CD8-positive, alpha-beta memory T cell (primary cell): Measurements from ENCODE around the gene EPPIN. TPM values are rescaled to one million over a fixed set of nuclear protein-coding genes. Genes with fewer than 3 reads are reported as not detected.

Experiments
- CTCF ChIA-PET: fragments of 350-600 bp; sonication (Branson Sonifier 250); formaldehyde crosslinking; loops from one replicate; lab custom pipeline; 2021; ENCODE audit warnings: antibody characterized with exemption; lab: Charles Lee
- POLR2A ChIA-PET: fragments of 350-600 bp; sonication (Branson Sonifier 250); formaldehyde crosslinking; loops from one replicate; lab custom pipeline; 2021; ENCODE audit warnings: antibody characterized with exemption; lab: Charles Lee
- DNase-seq, 5 donors: peaks; one replicate each; pipeline versions ENCODE4 v3.0.0 to v3.0.0-alpha.2; 2020 to 2022; ENCODE audit warnings: mixed read lengths in 1 of 5
- H3K27ac ChIP-seq: one replicate; pipeline ENCODE4 v1.7.0; 2013; ENCODE audit warnings: low read depth, mild to moderate bottlenecking, low read length, moderate library complexity
- H3K27me3 ChIP-seq: 2 replicates; pipeline ENCODE4 v1.7.0; 2013; ENCODE audit warnings: low read length, mild to moderate bottlenecking; ENCODE audit not compliant: insufficient read depth, poor library complexity, severe bottlenecking
- H3K36me3 ChIP-seq: 2 replicates; pipeline ENCODE4 v1.7.0; 2013; ENCODE audit warnings: mild to moderate bottlenecking, low read length, moderate library complexity; ENCODE audit not compliant: insufficient read depth
- H3K4me1 ChIP-seq: 2 replicates; pipeline ENCODE4 v1.7.0; 2013; ENCODE audit warnings: mild to moderate bottlenecking, low read length, moderate library complexity; ENCODE audit not compliant: insufficient read depth
- H3K4me3 ChIP-seq: 2 replicates; pipeline ENCODE4 v1.7.0; 2013; ENCODE audit warnings: mild to moderate bottlenecking, low read length
- H3K9me3 ChIP-seq: 2 replicates; pipeline ENCODE4 v1.7.0; 2013; ENCODE audit warnings: mild to moderate bottlenecking, low read length
- H3K27ac Mint-ChIP-seq, 8 donors: one replicate each; pipeline ENCODE4 v1.8.0; 2020 to 2021; ENCODE audit warnings: mixed read lengths in 8 of 8, mild to moderate bottlenecking in 6 of 8, inconsistent platforms in 3 of 8, moderate library complexity in 3 of 8
- H3K27me3 Mint-ChIP-seq, 2 donors: one replicate each; pipeline ENCODE4 v1.8.0; 2020 to 2021; ENCODE audit warnings: mixed read lengths in 2 of 2, mild to moderate bottlenecking in 1 of 2, moderate library complexity in 1 of 2
- H3K36me3 Mint-ChIP-seq, 3 donors: one replicate each; pipeline ENCODE4 v1.8.0; 2020 to 2021; ENCODE audit warnings: mixed read lengths in 3 of 3, inconsistent platforms in 1 of 3, mild to moderate bottlenecking in 1 of 3
- H3K4me1 Mint-ChIP-seq, 3 donors: one replicate each; pipeline ENCODE4 v1.8.0; 2020 to 2021; ENCODE audit warnings: mixed read lengths in 3 of 3, inconsistent platforms in 1 of 3, mild to moderate bottlenecking in 1 of 3
- H3K4me3 Mint-ChIP-seq, 7 donors: one replicate each; pipeline ENCODE4 v1.8.0; 2020 to 2021; ENCODE audit warnings: mixed read lengths in 7 of 7, mild to moderate bottlenecking in 6 of 7, moderate library complexity in 4 of 7, inconsistent platforms in 2 of 7
- H3K9me3 Mint-ChIP-seq, 5 donors: one replicate each; pipeline ENCODE4 v1.8.0; 2020 to 2022; ENCODE audit warnings: mixed read lengths in 5 of 5, mild to moderate bottlenecking in 3 of 5, moderate library complexity in 2 of 5, inconsistent platforms in 1 of 5
- polyA plus RNA-seq: library from polyadenylated mRNA; unstranded; fragments of 300-500 nt; fragmentation: Illumina TruSeq; gene quantifications from one replicate; pipeline ENCODE4 v1.2.3, GENCODE V29; 2021
- total RNA-seq, 2 experiments: library from RNA; stranded (reverse); gene quantifications; one replicate each; pipeline ENCODE4 v1.2.3, GENCODE V29; 2021

EPPIN gene
- total and polyA plus RNA-seq, 3 experiments from 2014 or later, result not detected

DNA sequence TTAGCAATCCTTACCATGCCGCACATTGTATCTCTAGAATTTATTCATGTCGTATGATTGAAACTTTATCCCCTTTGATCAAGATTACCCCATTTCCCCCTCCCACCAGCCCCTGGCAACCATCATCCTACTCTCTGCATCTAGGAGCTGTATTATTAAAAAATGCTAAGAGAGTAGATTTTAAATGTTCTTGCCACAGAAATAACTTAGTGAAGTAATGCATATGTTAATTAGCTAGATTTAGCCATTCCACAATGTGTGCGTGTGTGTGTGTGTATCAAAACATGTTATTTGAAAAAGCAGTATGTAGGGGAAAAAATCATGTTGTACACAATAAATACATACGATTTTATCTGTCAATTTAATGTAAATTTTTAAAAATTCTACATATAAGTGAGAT lies 19.9 kb downstream of the EPPIN start:
- POLR2A ChIA-PET, result no interaction called here

DNA sequence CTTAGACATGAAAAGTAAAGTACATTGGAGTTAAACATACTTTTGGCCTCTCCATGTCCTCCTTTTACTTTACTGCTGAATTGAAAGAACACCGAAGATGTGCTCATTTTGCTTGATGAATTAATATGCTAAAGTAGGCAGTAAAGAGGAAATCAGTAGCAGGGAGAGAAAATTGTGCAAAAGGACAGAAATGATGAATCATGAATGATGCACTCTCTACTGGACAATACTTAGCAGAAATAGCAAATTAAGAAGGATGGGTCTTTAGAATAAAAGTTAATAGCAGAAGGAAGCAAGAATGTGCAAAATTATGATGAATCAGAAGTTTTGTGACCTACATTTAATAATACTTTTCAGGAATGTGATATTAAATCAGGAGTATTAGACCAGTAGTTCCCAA lies 23.4 kb downstream of the EPPIN start:
- peaks cover 0 to 2% (median 0%) of the 10 kb centered on the region in 5 donors for H3K9me3 Mint-ChIP-seq
- CTCF ChIA-PET, result no interaction called here
- H3K27ac Mint-ChIP-seq, result no peak overlapping the region
- Histone ChIP-seq H3K9me3 (no peaks in the 10 kb centered on the region), H3K27ac (no peak overlapping the region), H3K36me3 (no peaks in the 10 kb centered on the region), H3K4me1 (no peaks in the 10 kb centered on the region), H3K4me3 (no peak overlapping the region), H3K27me3 (no peaks in the 10 kb centered on the region)
- no peak overlapping the region for H3K4me3 Mint-ChIP-seq
- H3K36me3 Mint-ChIP-seq, result no peaks in the 10 kb centered on the region
- POLR2A ChIA-PET, result no interaction called here
- DNase-seq, result no peak
- peaks cover 14 to 73% of the 10 kb centered on the region in 2 donors for H3K27me3 Mint-ChIP-seq
- no peaks in the 10 kb centered on the region for H3K4me1 Mint-ChIP-seq

More for the DNA sequence above, 19.9 kb downstream of the EPPIN start:
- H3K27ac Mint-ChIP-seq, result no peak overlapping the region
- no peaks in the 10 kb centered on the region for H3K36me3 Mint-ChIP-seq
- H3K27me3 Mint-ChIP-seq, result peaks cover 14 to 70% of the 10 kb centered on the region in 2 donors
- no peaks in the 10 kb centered on the region for H3K4me1 ChIP-seq
- H3K4me3 ChIP-seq, result no peak overlapping the region
- H3K4me1 Mint-ChIP-seq, result no peaks in the 10 kb centered on the region
- H3K9me3 ChIP-seq, result no peaks in the 10 kb centered on the region
- no peaks in the 10 kb centered on the region for H3K27me3 ChIP-seq
- CTCF ChIA-PET, result no interaction called here
- H3K9me3 Mint-ChIP-seq, result no peaks in the 10 kb centered on the region
- H3K27ac ChIP-seq, result no peak overlapping the region
- H3K4me3 Mint-ChIP-seq, result no peak overlapping the region
- no peaks in the 10 kb centered on the region for H3K36me3 ChIP-seq
- no peak for DNase-seq

DNA sequence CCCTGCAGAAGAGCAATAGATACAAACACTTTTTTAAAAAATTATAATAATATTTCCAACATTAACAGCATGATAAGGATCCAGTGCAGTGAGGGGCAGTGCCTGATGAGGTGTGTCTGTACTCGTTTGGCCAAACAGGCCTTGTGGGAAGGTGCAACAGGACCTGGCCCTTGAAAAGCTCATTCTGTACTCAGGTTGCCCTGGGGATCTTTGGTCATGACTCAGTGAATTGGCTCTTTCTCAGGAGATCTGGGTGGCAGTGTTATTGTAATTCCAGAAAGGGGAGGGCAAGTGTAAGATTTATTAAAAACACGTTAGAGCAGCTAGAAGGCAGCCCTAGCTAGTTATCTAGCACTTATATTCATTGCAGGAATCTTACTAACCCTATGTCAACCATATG lies 28.9 kb downstream of the EPPIN start:
- DNase-seq, result no peak
- H3K27me3 ChIP-seq, result no peaks in the 10 kb centered on the region
- peaks cover 0 to 2% (median 0%) of the 10 kb centered on the region in 5 donors for H3K9me3 Mint-ChIP-seq
- H3K4me3 ChIP-seq, result no peak overlapping the region
- H3K4me1 ChIP-seq, result no peaks in the 10 kb centered on the region
- H3K27ac Mint-ChIP-seq, result no peak overlapping the region
- CTCF ChIA-PET, result no interaction called here
- no peak overlapping the region for H3K4me3 Mint-ChIP-seq
- no peaks in the 10 kb centered on the region for H3K4me1 Mint-ChIP-seq
- POLR2A ChIA-PET, result no interaction called here
- H3K27ac ChIP-seq, result no peak overlapping the region
- peaks cover 6 to 52% of the 10 kb centered on the region in 2 donors for H3K27me3 Mint-ChIP-seq
- no peaks in the 10 kb centered on the region for H3K36me3 ChIP-seq
- H3K9me3 ChIP-seq, result no peaks in the 10 kb centered on the region
- H3K36me3 Mint-ChIP-seq, result no peaks in the 10 kb centered on the region

DNA sequence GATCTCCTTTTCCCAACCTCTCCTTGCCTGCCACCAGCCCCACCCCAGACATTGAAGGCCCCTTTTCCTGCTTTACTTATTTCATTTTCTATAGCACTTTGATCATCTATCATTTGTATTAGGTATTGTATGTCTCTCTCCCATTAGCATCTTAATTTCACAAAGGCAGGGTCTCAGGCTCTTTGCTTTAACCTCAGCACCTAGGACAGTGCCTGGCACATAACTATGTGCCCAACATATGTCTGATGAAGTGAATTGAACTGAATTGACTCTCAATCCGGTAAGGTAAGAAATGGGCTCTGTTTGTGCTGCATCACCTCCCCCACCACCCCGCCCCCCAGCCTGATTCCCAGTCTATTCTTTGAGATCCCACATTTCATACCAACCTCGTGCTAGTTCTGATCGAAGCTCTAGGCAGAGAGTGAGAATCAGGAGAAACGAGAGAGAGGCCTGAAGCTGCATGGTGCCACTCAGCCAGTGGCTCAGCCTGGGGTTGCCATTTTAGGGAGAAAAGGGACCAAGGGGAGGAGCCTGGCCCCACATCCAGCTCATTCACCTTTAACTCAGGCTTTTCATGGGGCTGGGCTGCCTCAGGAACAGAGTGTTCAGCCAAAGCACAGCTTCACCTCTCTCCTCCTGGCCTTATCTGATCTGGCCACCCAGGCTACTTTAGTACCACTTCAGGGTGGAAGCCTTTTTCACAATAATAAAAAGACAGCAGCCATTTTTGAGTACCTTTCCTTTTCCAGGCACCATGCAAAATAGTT lies 31.9 kb downstream of the EPPIN start, which contains the start of gene SPINT3:
Gene SPINT3 (minus strand): TSS at position 476 of the 767 bp plus-strand sequence. CDS start 14 bp downstream, at position 462.
- Histone ChIP-seq H3K36me3 (no peaks in the 10 kb centered on the region), H3K27me3 (no peaks in the 10 kb centered on the region), H3K4me3 (no peak within 1 kb of the TSS), H3K27ac (no peak within 1 kb of the TSS), H3K9me3 (no peaks in the 10 kb centered on the region), H3K4me1 (no peaks in the 10 kb centered on the region)
- Mint-ChIP-seq H3K36me3 (no peaks in the 10 kb centered on the region), H3K4me1 (no peaks in the 10 kb centered on the region), H3K9me3 (no peaks in the 10 kb centered on the region), H3K27me3 (peaks cover 4 to 40% of the 10 kb centered on the region in 2 donors), H3K27ac (peak within 1 kb of the TSS in 1 of 8 donors; percentile 67), H3K4me3 (no peak within 1 kb of the TSS)
- no peak for DNase-seq
- POLR2A ChIA-PET, result no interaction called here
- CTCF ChIA-PET, result no interaction called here

DNA sequence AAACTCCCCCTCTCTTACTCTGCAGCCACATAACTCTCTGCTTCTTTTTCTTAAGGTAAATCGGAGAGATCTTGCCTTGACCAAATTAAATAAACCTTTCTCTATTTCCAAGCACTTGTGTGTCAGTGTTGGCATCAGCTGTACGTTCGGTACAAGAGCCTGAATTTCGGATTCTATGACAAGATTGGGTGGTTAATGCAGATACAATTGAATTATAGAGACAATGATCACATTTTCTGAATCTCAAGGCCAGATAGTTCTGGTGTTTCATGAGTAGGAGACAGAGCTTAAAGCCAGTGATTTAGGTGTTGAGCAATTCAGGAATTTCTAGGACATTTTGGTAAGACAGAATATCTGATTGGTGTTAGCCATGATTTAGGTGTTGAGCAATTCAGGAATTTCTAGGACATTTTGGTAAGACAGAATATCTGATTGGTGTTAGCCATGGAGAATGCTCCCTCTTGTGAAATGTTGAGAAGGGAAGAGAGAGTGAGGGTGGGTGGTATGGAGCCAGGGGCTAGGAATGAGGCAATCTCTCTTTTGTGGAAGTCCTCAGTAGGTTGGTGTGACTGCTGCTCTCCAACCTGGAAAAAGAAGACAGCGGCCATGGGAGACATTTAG lies 36.8 kb downstream of the EPPIN start:
- H3K36me3 Mint-ChIP-seq, result no peaks in the 10 kb centered on the region
- Histone ChIP-seq H3K4me3 (no peak overlapping the region), H3K27ac (no peak overlapping the region), H3K9me3 (no peaks in the 10 kb centered on the region), H3K4me1 (no peaks in the 10 kb centered on the region), H3K36me3 (no peaks in the 10 kb centered on the region), H3K27me3 (no peaks in the 10 kb centered on the region)
- peaks cover under 1 to 53% of the 10 kb centered on the region in 2 donors for H3K27me3 Mint-ChIP-seq
- DNase-seq, result no peak
- ChIA-PET POLR2A (no interaction called here), CTCF (no interaction called here)
- no peak overlapping the region for H3K4me3 Mint-ChIP-seq
- H3K9me3 Mint-ChIP-seq, result no peaks in the 10 kb centered on the region
- H3K4me1 Mint-ChIP-seq, result no peaks in the 10 kb centered on the region
- no peak overlapping the region for H3K27ac Mint-ChIP-seq

DNA sequence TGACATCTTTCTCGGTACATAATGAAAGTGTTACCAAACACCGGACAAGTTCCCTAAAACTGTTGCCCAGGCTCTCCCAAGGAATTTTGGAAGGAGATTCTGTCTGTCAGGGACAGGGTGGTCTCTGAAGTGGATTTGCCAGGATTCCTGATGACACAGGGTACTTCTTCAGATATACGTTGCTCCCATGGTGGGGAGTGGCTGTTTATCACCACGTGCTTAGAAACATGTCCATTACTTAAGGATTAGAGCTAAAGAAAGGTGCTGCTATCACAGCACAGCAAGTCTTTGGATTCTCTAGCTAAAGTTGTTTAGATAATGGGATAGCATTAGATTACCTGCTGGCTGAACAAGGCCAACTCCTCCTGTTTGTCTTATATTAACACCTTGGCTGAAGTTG lies 38.1 kb downstream of the EPPIN start:
- H3K4me1 Mint-ChIP-seq, result no peaks in the 10 kb centered on the region
- ChIA-PET CTCF (no interaction called here), POLR2A (no interaction called here)
- no peaks in the 10 kb centered on the region for H3K36me3 Mint-ChIP-seq
- Histone ChIP-seq H3K4me1 (no peaks in the 10 kb centered on the region), H3K36me3 (no peaks in the 10 kb centered on the region), H3K27ac (no peak overlapping the region), H3K9me3 (no peaks in the 10 kb centered on the region), H3K4me3 (no peak overlapping the region), H3K27me3 (no peaks in the 10 kb centered on the region)
- no peak for DNase-seq
- no peak overlapping the region for H3K4me3 Mint-ChIP-seq
- peaks cover 2 to 58% of the 10 kb centered on the region in 2 donors for H3K27me3 Mint-ChIP-seq
- H3K9me3 Mint-ChIP-seq, result no peaks in the 10 kb centered on the region
- H3K27ac Mint-ChIP-seq, result no peak overlapping the region

DNA sequence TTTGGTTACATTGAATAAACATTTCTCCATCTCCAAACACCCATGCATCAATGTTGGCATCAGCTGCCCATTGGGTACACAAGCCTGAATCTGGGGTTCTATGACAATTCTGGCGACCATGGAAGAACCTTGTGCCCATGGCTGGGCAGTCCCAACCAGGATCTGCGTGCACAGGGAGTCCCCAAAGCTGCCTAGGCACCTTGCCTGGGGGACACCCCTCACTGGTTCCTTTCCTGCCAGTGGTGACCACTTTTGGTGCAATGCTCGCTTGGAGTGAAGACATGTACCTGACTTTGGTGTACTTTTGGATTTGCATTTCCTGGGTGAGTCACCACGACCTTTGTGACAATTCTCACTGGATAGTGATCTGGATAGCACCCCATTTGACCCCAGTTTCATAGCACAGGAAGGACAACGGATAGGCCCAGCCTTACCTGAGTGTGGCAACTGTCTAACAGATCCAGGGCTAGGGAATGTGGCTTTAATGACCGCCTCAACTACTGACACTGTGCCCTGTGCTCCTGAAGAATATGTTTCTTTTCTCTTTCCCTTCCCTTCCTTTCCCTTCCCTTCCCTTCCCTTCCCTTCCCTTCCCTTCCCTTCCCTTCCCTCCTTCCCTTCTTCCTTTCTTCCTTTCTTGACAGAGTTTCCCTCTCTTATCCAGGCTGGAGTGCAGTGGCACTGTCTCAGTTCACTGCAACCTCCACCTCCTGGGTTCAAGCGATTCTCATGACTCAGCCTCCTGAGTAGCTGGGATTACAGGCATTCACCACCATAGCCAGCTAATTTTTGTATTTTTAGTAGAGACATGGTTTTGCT lies 38.9 kb downstream of the EPPIN start:
- Mint-ChIP-seq H3K9me3 (no peaks in the 10 kb centered on the region), H3K4me3 (no peak overlapping the region), H3K36me3 (no peaks in the 10 kb centered on the region), H3K27ac (no peak overlapping the region), H3K27me3 (peaks cover 2 to 63% of the 10 kb centered on the region in 2 donors), H3K4me1 (no peaks in the 10 kb centered on the region)
- H3K9me3 ChIP-seq, result no peaks in the 10 kb centered on the region
- POLR2A ChIA-PET, result no interaction called here
- no peak for DNase-seq
- no peaks in the 10 kb centered on the region for H3K36me3 ChIP-seq
- no peaks in the 10 kb centered on the region for H3K27me3 ChIP-seq
- no peak overlapping the region for H3K27ac ChIP-seq
- no peak overlapping the region for H3K4me3 ChIP-seq
- CTCF ChIA-PET, result no interaction called here
- H3K4me1 ChIP-seq, result no peaks in the 10 kb centered on the region
